OCI-LY3 (cell line): ENCODE measurements around the gene IGSF23.

Experiments
- H2AFZ ChIP-seq: fragments of 200-600, 300-600 bp; shearing (Covaris generic); 2 replicates; pipeline ENCODE4 v1.6.0; 2014; ENCODE audit warnings: antibody characterized with exemption, low read depth, low read length
- H3K27ac ChIP-seq: fragments of 200-600, 300-600 bp; sonication (generic); 2 replicates; pipeline ENCODE4 v1.5.1; 2014; ENCODE audit warnings: mild to moderate bottlenecking, low read length, moderate library complexity, mixed read lengths
- H3K27me3 ChIP-seq: fragments of 200-600, 300-600 bp; sonication (generic); 2 replicates; pipeline ENCODE4 v1.6.1; 2014; ENCODE audit warnings: low read depth, low read length, mixed read lengths
- H3K36me3 ChIP-seq: fragments of 200-600, 300-600 bp; sonication (generic); replicated peaks from 2 replicates; pipeline ENCODE3; 2014; ENCODE audit warnings: low read depth, low read length, mixed read lengths
- H3K4me1 ChIP-seq: fragments of 300-600, 200-600 bp; sonication (generic); 2 replicates; pipeline ENCODE4 v1.6.1; 2014; ENCODE audit warnings: low read length, mixed read lengths
- H3K4me2 ChIP-seq: fragments of 200-600, 300-600 bp; sonication (generic); 2 replicates; pipeline ENCODE4 v1.6.1; 2014; ENCODE audit warnings: low read length, mixed read lengths
- H3K4me3 ChIP-seq: fragments of 300-600, 200-600 bp; sonication (generic); 2 replicates; pipeline ENCODE4 v1.5.1; 2014; ENCODE audit warnings: antibody characterized with exemption, mild to moderate bottlenecking, low read length, moderate library complexity
- H3K79me2 ChIP-seq: fragments of 300-600, 200-600 bp; shearing (Covaris generic); 2 replicates; pipeline ENCODE4 v1.6.1; 2014; ENCODE audit warnings: mild to moderate bottlenecking, low read length, mixed read lengths
- H3K9ac ChIP-seq: fragments of 300-600, 200-600 bp; shearing (Covaris generic); 2 replicates; pipeline ENCODE4 v1.6.0; 2014; ENCODE audit warnings: mild to moderate bottlenecking, low read length, moderate library complexity
- H3K9me3 ChIP-seq: fragments of 200-600, 300-600 bp; shearing (Covaris generic); 2 replicates; pipeline ENCODE4 v1.6.1; 2014; ENCODE audit warnings: low read length, mixed read lengths; ENCODE audit not compliant: insufficient read depth
- H4K20me1 ChIP-seq: fragments of 200-600, 300-600 bp; sonication (generic); 2 replicates; pipeline ENCODE4 v1.6.1; 2016; ENCODE audit warnings: low read length, mixed read lengths; ENCODE audit not compliant: insufficient read depth
- EZH2phosphoT487 ChIP-seq: fragments of 200-600 bp; shearing (Covaris generic); IDR thresholded peaks from 2 replicates; pipeline ENCODE4 v1.6.1; 2018; ENCODE audit warnings: antibody characterized with exemption, mixed run types, low read depth
- TF ChIP-seq, protein P1 (sequence below): fragments of 200-600, 300-600 bp; sonication (generic); IDR thresholded peaks from 2 replicates; pipeline ENCODE4 v1.5.1; 2014; ENCODE audit warnings: antibody characterized with exemption, low read length, low read depth

The IGSF23 gene

DNA sequence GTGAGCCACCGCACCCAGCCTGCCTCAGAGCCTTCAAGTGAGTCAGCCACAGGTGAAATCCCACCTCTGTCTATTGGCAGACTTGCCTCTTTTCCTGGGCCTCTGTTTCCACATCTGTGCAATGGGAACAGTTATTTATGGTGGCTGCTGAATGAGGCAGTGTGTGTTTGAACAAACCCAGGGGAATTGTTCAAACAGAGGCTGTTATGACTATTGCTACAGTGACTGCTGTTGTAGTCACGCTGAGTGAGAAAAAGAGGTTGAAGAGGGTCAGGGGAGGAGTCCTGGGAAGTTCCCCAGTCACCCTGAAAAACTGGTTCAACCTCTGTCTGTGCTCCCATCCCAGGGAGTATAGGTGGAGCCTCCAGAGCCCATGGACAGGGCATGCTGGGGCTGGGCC lies 58.0 kb downstream of the IGSF23 start, which contains the start of gene CEACAM19:
TSS of gene CEACAM19 (plus strand) at position 83 of the 400 bp plus-strand sequence. CDS start 450 bp downstream, outside the sequence.
- no peak within 1 kb of the TSS for H3K9ac ChIP-seq
- no peaks in the 10 kb centered on the region for H4K20me1 ChIP-seq
- H3K4me2 ChIP-seq = no peak within 1 kb of the TSS
- no peaks in the 10 kb centered on the region for H3K4me1 ChIP-seq
- no peak within 1 kb of the TSS for H3K27ac ChIP-seq
- H3K9me3 ChIP-seq = no peaks in the 10 kb centered on the region
- no peaks in the 10 kb centered on the region for H3K36me3 ChIP-seq
- H2AFZ ChIP-seq = no peak within 1 kb of the TSS
- no peak within 1 kb of the TSS for H3K4me3 ChIP-seq
- TF ChIP-seq, protein P1, sequence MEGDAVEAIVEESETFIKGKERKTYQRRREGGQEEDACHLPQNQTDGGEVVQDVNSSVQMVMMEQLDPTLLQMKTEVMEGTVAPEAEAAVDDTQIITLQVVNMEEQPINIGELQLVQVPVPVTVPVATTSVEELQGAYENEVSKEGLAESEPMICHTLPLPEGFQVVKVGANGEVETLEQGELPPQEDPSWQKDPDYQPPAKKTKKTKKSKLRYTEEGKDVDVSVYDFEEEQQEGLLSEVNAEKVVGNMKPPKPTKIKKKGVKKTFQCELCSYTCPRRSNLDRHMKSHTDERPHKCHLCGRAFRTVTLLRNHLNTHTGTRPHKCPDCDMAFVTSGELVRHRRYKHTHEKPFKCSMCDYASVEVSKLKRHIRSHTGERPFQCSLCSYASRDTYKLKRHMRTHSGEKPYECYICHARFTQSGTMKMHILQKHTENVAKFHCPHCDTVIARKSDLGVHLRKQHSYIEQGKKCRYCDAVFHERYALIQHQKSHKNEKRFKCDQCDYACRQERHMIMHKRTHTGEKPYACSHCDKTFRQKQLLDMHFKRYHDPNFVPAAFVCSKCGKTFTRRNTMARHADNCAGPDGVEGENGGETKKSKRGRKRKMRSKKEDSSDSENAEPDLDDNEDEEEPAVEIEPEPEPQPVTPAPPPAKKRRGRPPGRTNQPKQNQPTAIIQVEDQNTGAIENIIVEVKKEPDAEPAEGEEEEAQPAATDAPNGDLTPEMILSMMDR = no peak
- TF ChIP-seq EZH2phosphoT487 = no peak
- peaks cover 28% of the 10 kb centered on the region; the same call in 1 of the 2 replicates for H3K27me3 ChIP-seq
- no peaks in the 10 kb centered on the region for H3K79me2 ChIP-seq

DNA sequence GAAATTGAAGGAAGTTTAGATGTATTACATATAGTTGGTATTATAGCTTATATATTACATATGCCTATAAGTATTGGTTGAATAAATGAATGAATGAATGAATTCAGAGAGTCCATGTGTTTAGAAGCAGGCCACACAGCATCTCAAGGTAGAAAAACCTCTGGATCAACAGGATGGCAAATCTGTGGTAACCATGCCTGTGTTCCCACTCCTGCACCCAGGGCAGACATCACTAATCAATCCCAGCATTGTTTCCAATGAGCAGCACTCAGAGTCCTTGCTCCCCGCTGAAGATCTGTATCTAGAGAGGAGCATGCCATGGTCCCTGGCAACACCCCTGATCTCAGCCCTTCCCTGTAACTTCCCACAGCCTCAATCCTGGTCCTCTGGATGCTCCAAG lies 58.9 kb downstream of the IGSF23 start:
- H3K4me2 ChIP-seq = no peak overlapping the region

DNA sequence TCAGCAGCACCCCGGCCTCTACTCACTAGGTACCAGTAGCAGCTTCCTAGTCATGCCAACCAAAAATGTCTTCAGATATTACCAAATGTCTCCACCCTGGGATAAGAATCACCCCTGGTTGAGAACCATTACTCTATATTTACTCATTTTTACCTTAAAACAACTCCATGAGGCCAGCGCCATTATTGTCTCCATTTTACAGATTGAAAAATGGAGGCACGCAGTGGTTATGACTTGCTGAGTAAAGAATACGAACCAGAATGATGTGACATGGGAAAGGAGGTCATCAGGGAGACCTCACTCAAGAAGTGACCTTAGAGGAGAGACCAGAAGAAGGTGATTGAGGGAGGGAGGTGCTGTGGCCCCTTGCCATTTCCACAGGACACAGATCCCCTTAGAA lies 60.1 kb downstream of the IGSF23 start:
- Histone ChIP-seq H3K36me3 (no peaks in the 10 kb centered on the region), H3K4me3 (no peak overlapping the region), H3K79me2 (no peaks in the 10 kb centered on the region), H3K27me3 (peaks cover 33% of the 10 kb centered on the region; the same call in 1 of the 2 replicates), H3K27ac (no peak overlapping the region), H3K9me3 (no peaks in the 10 kb centered on the region), H3K9ac (no peak overlapping the region), H4K20me1 (no peaks in the 10 kb centered on the region), H2AFZ (no peak overlapping the region), H3K4me1 (no peaks in the 10 kb centered on the region), H3K4me2 (no peak overlapping the region)
- no peak for TF ChIP-seq EZH2phosphoT487
- TF ChIP-seq, protein P1 = no peak

More for the DNA sequence above, 58.9 kb downstream of the IGSF23 start:
- no peaks in the 10 kb centered on the region for H3K9me3 ChIP-seq
- peaks cover 33% of the 10 kb centered on the region; the same call in 1 of the 2 replicates for H3K27me3 ChIP-seq
- no peaks in the 10 kb centered on the region for H4K20me1 ChIP-seq
- H3K79me2 ChIP-seq = no peaks in the 10 kb centered on the region
- TF ChIP-seq, protein P1 = no peak
- no peak for TF ChIP-seq EZH2phosphoT487
- no peaks in the 10 kb centered on the region for H3K4me1 ChIP-seq
- no peak overlapping the region for H2AFZ ChIP-seq
- H3K4me3 ChIP-seq = no peak overlapping the region
- H3K36me3 ChIP-seq = no peaks in the 10 kb centered on the region
- no peak overlapping the region for H3K27ac ChIP-seq
- H3K9ac ChIP-seq = no peak overlapping the region

DNA sequence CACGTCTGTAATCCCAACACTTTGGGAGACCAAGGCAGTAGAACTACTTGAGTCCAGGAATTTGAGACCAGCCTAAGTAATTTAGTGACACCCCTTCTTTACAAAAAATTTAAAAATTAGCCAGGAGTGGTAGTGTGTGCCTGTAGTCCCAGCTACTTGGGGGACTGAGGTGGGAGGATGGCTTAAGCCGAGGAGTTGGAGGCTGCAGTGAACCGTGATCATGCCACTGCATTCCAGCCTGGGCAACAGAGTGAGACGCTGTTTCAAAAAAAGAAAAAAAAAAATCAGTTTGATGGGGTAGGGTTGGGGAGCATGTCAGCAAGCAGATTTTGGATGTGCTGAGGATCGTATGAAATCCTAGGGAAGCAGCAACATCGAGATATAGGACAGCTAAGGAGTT lies 62.2 kb downstream of the IGSF23 start:
- Histone ChIP-seq H3K4me1 (no peaks in the 10 kb centered on the region), H4K20me1 (no peaks in the 10 kb centered on the region), H3K36me3 (no peaks in the 10 kb centered on the region), H3K79me2 (no peaks in the 10 kb centered on the region), H3K9me3 (no peaks in the 10 kb centered on the region), H3K4me2 (no peak overlapping the region), H3K27ac (no peak overlapping the region), H3K9ac (no peak overlapping the region), H2AFZ (no peak overlapping the region), H3K27me3 (peaks cover 37% of the 10 kb centered on the region), H3K4me3 (no peak overlapping the region)
- TF ChIP-seq, protein P1 = no peak
- no peak for TF ChIP-seq EZH2phosphoT487
